ENCODE results near the gene DLST. TPM values are rescaled to one million over a fixed set of nuclear protein-coding genes. Genes with fewer than 3 reads are reported as not detected.

The DLST gene
- total and polyA plus RNA-seq, 2 of the 4 experiments (the other 2 are of a cell fraction), result 58.6 to 119 TPM

DNA sequence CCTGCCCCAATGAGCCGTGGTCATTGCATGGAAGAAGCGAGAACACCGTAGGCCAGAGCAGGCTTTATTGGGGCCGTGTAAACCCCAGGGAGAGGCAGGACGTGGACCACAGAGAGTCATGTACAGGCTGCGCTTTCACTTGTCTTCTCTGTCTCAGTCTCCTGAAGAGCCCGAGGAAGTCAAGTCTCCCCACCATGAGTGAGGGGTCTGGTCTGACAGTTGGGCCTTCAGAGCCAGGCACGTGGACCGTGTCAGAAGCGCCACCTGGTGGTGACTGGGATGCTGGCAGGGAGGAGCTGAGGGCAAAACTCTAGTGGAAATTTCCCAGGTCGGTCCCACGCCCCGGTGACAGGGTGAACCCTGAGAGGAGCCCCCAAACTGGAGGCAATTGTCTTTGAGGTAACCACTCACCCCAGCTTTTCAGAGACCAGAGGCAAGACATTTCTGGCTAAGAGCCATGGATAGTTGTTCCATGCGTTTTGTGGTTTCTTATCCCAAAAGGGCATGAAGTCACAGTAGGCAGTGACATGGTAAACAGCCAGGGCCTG, 24.0 kb downstream of the DLST start:
- Histone ChIP-seq H3K4me3 (ENCODE audit: insufficient read depth, low read depth, low read length) (no peak overlapping the region), H2BK20ac (ENCODE audit: low read depth, low read length) (no peak overlapping the region), H3K56ac (ENCODE audit: extremely low read depth, insufficient read depth, low read length) (no peak overlapping the region), H2AFZ (replicated peaks; ENCODE audit: low read length, poor library complexity) (no peak overlapping the region), H3K36me3 (ENCODE audit: control insufficient read depth, insufficient read depth, low read length) (peaks cover 27% of the 10 kb centered on the region), H2BK15ac (ENCODE audit: low read depth, low read length) (no peak overlapping the region), H3K9me3 (ENCODE audit: control insufficient read depth, insufficient read depth, low read length) (no peaks in the 10 kb centered on the region), H3K27me3 (ENCODE audit: control insufficient read depth, insufficient read depth, low read length) (no peaks in the 10 kb centered on the region), H2AK9ac (replicated peaks; ENCODE audit: low read depth, low read length, poor library complexity) (no peak overlapping the region), H3K18ac (ENCODE audit: low read depth, low read length) (no peak overlapping the region), H4K20me1 (ENCODE audit: insufficient read depth, low read length) (peaks cover 8% of the 10 kb centered on the region), H4K5ac (ENCODE audit: low read depth, low read length) (no peak overlapping the region), H2AK5ac (ENCODE audit: low read depth, low read length) (no peak overlapping the region), H3K14ac (replicated peaks; ENCODE audit: low read depth, low read length) (no peak overlapping the region), H3K9ac (ENCODE audit: low read depth, low read length) (no peak overlapping the region), H3K4me2 (ENCODE audit: low read depth, low read length) (no peak overlapping the region), H3K27ac (ENCODE audit: insufficient read depth, low read length) (no peak overlapping the region), H3K4me1 (ENCODE audit: control insufficient read depth, insufficient read depth, low read length) (no peaks in the 10 kb centered on the region; the same call in 1 of the 2 replicates), H4K91ac (ENCODE audit: insufficient read depth, low read depth, low read length) (no peak overlapping the region), H3K79me1 (ENCODE audit: low read depth in 1 of 2, low read length in 2 of 2) (no peaks in the 10 kb centered on the region), H3K4ac (ENCODE audit: low read depth, low read length) (no peak overlapping the region), H4K8ac (ENCODE audit: low read depth in 2 of 2, low read length in 2 of 2) (no peak overlapping the region), H3K23ac (ENCODE audit: low read depth, low read length) (no peak overlapping the region), H3K9me1 (ENCODE audit: insufficient read depth, low read length) (peaks cover 3% of the 10 kb centered on the region; the same call in 1 of the 2 replicates), H2BK120ac (ENCODE audit: low read depth, low read length) (no peak overlapping the region), H2BK5ac (ENCODE audit: low read depth, low read length, poor library complexity, severe bottlenecking) (no peak overlapping the region)
- WGBS, 2 experiments (ENCODE audit: extremely low coverage in 2 of 2, insufficient read length in 1 of 2), result 96% methylated on average over 4 of the region's 14 CpGs; no CpG with 5 or more reads in 1 of the 2 experiments
- DNase-seq (peak; percentile 34), ATAC-seq (ENCODE audit: low read depth) (peak; percentile 76)
- CTCF ChIA-PET, result interaction anchor here (0.5 to 2.9 kb wide), 13 partner anchors 12 to 1451 kb away, joined by 3 to 46 read pairs (median 4); partner anchors contain the start of gene RPS6KL1
- in situ Hi-C loops (cut with MboI; ENCODE audit: low sequenced_read_pairs) (no loop called here), intact Hi-C loops (cut with micrococcal nuclease) (loop anchor here (1.0 kb wide), 1 partner anchor 44 kb away; no protein-coding TSS in a partner anchor), dilution Hi-C loops (cut with HindIII; ENCODE audit: low sequenced_read_pairs, unreplicated experiment) (no loop called here)
- no TSS peak for BruUV-seq (replicated peaks)
- POLR2A ChIA-PET (ENCODE audit: unreplicated experiment), result interaction anchor here (0.6 to 1.6 kb wide), 2 partner anchors 45 to 189 kb away, joined by 3 to 4 read pairs; no protein-coding TSS in a partner anchor
- TF ChIP-seq CEBPB (IDR thresholded peaks at IDR 0.05; ENCODE audit: low read depth, low read length) (no peak), BHLHE40 (IDR thresholded peaks at IDR 0.05; ENCODE audit: low read depth, low read length) (peak; percentile 65; the same call in 1 of the 2 replicates), POLR2A (IDR thresholded peaks at IDR 0.05; ENCODE audit: low read depth, low read length) (no peak), MXI1 (IDR thresholded peaks at IDR 0.05; ENCODE audit: borderline replicate concordance, low read depth, low read length) (peak; percentile 98), NFE2L2 (IDR thresholded peaks at IDR 0.05; ENCODE audit: low read depth, low read length) (no peak), CHD1 (IDR thresholded peaks at IDR 0.05; ENCODE audit: low read depth, low read length) (no peak), RAD21 (IDR thresholded peaks at IDR 0.05; ENCODE audit: low read length) (peak; percentile 67), SMC3 (IDR thresholded peaks at IDR 0.05; ENCODE audit: low read depth, low read length) (peak; percentile 86), FOS (IDR thresholded peaks at IDR 0.05; ENCODE audit: low read depth, low read length) (no peak), RCOR1 (IDR thresholded peaks at IDR 0.05; ENCODE audit: insufficient replicate concordance, low read length) (no peak), MAZ (IDR thresholded peaks at IDR 0.05; ENCODE audit: borderline replicate concordance, low read depth, low read length) (peak; percentile 52; the same call in 1 of the 2 replicates), MAFK (IDR thresholded peaks at IDR 0.05; ENCODE audit: low read depth, low read length) (no peak), RFX5 (IDR thresholded peaks at IDR 0.05; ENCODE audit: low read depth, low read length) (no peak)
- TF ChIP-seq, protein P1, sequence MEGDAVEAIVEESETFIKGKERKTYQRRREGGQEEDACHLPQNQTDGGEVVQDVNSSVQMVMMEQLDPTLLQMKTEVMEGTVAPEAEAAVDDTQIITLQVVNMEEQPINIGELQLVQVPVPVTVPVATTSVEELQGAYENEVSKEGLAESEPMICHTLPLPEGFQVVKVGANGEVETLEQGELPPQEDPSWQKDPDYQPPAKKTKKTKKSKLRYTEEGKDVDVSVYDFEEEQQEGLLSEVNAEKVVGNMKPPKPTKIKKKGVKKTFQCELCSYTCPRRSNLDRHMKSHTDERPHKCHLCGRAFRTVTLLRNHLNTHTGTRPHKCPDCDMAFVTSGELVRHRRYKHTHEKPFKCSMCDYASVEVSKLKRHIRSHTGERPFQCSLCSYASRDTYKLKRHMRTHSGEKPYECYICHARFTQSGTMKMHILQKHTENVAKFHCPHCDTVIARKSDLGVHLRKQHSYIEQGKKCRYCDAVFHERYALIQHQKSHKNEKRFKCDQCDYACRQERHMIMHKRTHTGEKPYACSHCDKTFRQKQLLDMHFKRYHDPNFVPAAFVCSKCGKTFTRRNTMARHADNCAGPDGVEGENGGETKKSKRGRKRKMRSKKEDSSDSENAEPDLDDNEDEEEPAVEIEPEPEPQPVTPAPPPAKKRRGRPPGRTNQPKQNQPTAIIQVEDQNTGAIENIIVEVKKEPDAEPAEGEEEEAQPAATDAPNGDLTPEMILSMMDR (conservative IDR thresholded peaks at IDR 0.05; ENCODE audit: low read depth, low read length), result peak; percentile 86
- TF ChIP-seq, protein P2, sequence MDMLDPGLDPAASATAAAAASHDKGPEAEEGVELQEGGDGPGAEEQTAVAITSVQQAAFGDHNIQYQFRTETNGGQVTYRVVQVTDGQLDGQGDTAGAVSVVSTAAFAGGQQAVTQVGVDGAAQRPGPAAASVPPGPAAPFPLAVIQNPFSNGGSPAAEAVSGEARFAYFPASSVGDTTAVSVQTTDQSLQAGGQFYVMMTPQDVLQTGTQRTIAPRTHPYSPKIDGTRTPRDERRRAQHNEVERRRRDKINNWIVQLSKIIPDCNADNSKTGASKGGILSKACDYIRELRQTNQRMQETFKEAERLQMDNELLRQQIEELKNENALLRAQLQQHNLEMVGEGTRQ (IDR thresholded peaks at IDR 0.05; ENCODE audit: low read depth, low read length), result peak; percentile 64; the same call in 1 of the 2 replicates

Measured in IMR-90 (cell line).